ENCODE measurements around the gene THSD7A. TPM values are rescaled to one million over a fixed set of nuclear protein-coding genes. Genes with fewer than 3 reads are reported as not detected.

THSD7A gene
- total and polyA plus RNA-seq, 2 of the 4 experiments (the other 2 are of a cell fraction) = 0.02 to 0.18 TPM

DNA sequence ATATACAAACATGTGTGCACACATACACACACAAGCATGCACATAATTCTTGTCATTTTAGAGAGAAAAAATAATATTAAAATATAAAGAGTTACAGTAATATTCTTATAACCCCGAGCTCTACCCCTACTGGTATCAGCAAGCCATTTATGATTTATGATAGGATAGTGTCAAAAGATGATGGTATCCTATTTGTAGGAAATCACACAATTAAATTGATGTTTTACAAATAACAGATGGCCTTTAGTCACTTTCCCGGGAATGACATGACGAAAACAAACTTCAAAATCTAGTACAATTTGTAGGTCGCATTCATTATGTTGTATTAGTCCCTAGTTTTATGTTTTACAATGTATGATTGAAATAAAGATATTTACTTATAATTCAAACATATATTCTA, 36.8 kb downstream of the THSD7A start:
- H2BK5ac ChIP-seq (ENCODE audit: low read depth, low read length, poor library complexity, severe bottlenecking) = no peak overlapping the region
- intact Hi-C loops (cut with micrococcal nuclease) = no loop called here

More for the DNA sequence above, 36.8 kb downstream of the THSD7A start:
- WGBS, 2 experiments (ENCODE audit: extremely low coverage in 2 of 2, insufficient read length in 1 of 2) = no CpG with 5 or more reads among the region's 4 CpGs
- H4K20me1 ChIP-seq (ENCODE audit: insufficient read depth, low read length) = no peaks in the 10 kb centered on the region
- H3K56ac ChIP-seq (ENCODE audit: extremely low read depth, insufficient read depth, low read length) = no peak overlapping the region
- H2BK120ac ChIP-seq (ENCODE audit: low read depth, low read length) = no peak overlapping the region
- ChIA-PET POLR2A (ENCODE audit: unreplicated experiment) (no interaction called here), CTCF (no interaction called here)
- H3K27me3 ChIP-seq (ENCODE audit: control insufficient read depth, insufficient read depth, low read length) = no peaks in the 10 kb centered on the region
- H3K9me3 ChIP-seq (ENCODE audit: control insufficient read depth, insufficient read depth, low read length) = no peaks in the 10 kb centered on the region
- H2AK9ac ChIP-seq (replicated peaks; ENCODE audit: low read depth, low read length, poor library complexity) = no peak overlapping the region
- H3K23ac ChIP-seq (ENCODE audit: low read depth, low read length) = no peak overlapping the region
- H2BK15ac ChIP-seq (ENCODE audit: low read depth, low read length) = no peak overlapping the region
- no peak overlapping the region for H3K9ac ChIP-seq (ENCODE audit: low read depth, low read length)
- H2BK20ac ChIP-seq (ENCODE audit: low read depth, low read length) = no peak overlapping the region
- no peak overlapping the region for H3K14ac ChIP-seq (replicated peaks; ENCODE audit: low read depth, low read length)
- H3K4me2 ChIP-seq (ENCODE audit: low read depth, low read length) = no peak overlapping the region
- no peak overlapping the region for H3K4me3 ChIP-seq (ENCODE audit: insufficient read depth, low read depth, low read length)
- DNase-seq (no peak), ATAC-seq (ENCODE audit: low read depth) (no peak)
- no peak overlapping the region for H2AK5ac ChIP-seq (ENCODE audit: low read depth, low read length)
- H3K27ac ChIP-seq (ENCODE audit: insufficient read depth, low read length) = no peak overlapping the region
- H3K9me1 ChIP-seq (ENCODE audit: insufficient read depth, low read length) = no peaks in the 10 kb centered on the region
- no peak for TF ChIP-seq RAD21 (IDR thresholded peaks at IDR 0.05; ENCODE audit: low read length)
- TF ChIP-seq NFE2L2 (IDR thresholded peaks at IDR 0.05; ENCODE audit: low read depth, low read length) = no peak
- no peak for TF ChIP-seq FOS (IDR thresholded peaks at IDR 0.05; ENCODE audit: low read depth, low read length)
- no peak overlapping the region for H4K5ac ChIP-seq (ENCODE audit: low read depth, low read length)
- no TSS peak for BruUV-seq (replicated peaks)
- no peaks in the 10 kb centered on the region for H3K36me3 ChIP-seq (ENCODE audit: control insufficient read depth, insufficient read depth, low read length)
- no peak overlapping the region for H3K18ac ChIP-seq (ENCODE audit: low read depth, low read length)
- no peaks in the 10 kb centered on the region for H3K79me1 ChIP-seq (ENCODE audit: low read depth in 1 of 2, low read length in 2 of 2)
- no peak overlapping the region for H4K91ac ChIP-seq (ENCODE audit: insufficient read depth, low read depth, low read length)
- no peak overlapping the region for H4K8ac ChIP-seq (ENCODE audit: low read depth in 2 of 2, low read length in 2 of 2)
- in situ Hi-C loops (cut with MboI; ENCODE audit: low sequenced_read_pairs) (no loop called here), dilution Hi-C loops (cut with HindIII; ENCODE audit: low sequenced_read_pairs, unreplicated experiment) (no loop called here)
- H2AFZ ChIP-seq (replicated peaks; ENCODE audit: low read length, poor library complexity) = no peak overlapping the region
- no peaks in the 10 kb centered on the region for H3K4me1 ChIP-seq (ENCODE audit: control insufficient read depth, insufficient read depth, low read length)
- H3K4ac ChIP-seq (ENCODE audit: low read depth, low read length) = no peak overlapping the region

Data from IMR-90 (cell line).